Kidney (tissue), 14 donors: ENCODE data around the gene TFB1M. TPM values are rescaled to one million over a fixed set of nuclear protein-coding genes. Genes with fewer than 3 reads are reported as not detected.

ENCODE experiments used
- DNase-seq, 5 donors: peaks; one replicate each; pipeline ENCODE4 v3.0.0-alpha.2; 2013 to 2020
- FAIRE-seq: peaks from 2 replicates; lab custom pipeline; 2012; peaks lifted over from hg19 to GRCh38; lab: Jason Lieb, UNC
- H3K27ac ChIP-seq, 2 donors: one replicate each; pipeline ENCODE4 v1.7.0; 2013; ENCODE audit warnings: low read depth in 2 of 2, low read length in 2 of 2, inconsistent platforms in 1 of 2
- H3K27me3 ChIP-seq: one replicate; pipeline ENCODE4 v1.7.1; 2013; ENCODE audit warnings: low read length, inconsistent platforms; ENCODE audit not compliant: control insufficient read depth, insufficient read depth
- H3K36me3 ChIP-seq, 3 donors: one replicate each; pipeline versions ENCODE4 v1.7.0 to v1.7.1; 2013; ENCODE audit warnings: low read length in 3 of 3, control low read depth in 1 of 3, inconsistent platforms in 1 of 3; ENCODE audit not compliant: insufficient read depth in 3 of 3, control insufficient read depth in 2 of 3
- H3K4me1 ChIP-seq, 3 donors: one replicate each; pipeline versions ENCODE4 v1.7.0 to v1.7.1; 2013; ENCODE audit warnings: low read length in 3 of 3, inconsistent platforms in 1 of 3, low read depth in 1 of 3; ENCODE audit not compliant: control insufficient read depth in 2 of 3, insufficient read depth in 2 of 3
- H3K4me3 ChIP-seq, 3 donors: one replicate each; pipeline versions ENCODE4 v1.7.0 to v1.8.1; 2013; ENCODE audit warnings: low read length in 3 of 3, control low read depth in 1 of 3, inconsistent platforms in 1 of 3
- H3K9ac ChIP-seq, 3 donors: one replicate each; pipeline versions ENCODE4 v1.7.0 to v1.7.1; 2013; ENCODE audit warnings: low read length in 3 of 3, control low read depth in 1 of 3, inconsistent platforms in 1 of 3
- H3K9me3 ChIP-seq, 3 donors: one replicate each; pipeline versions ENCODE4 v1.7.0 to v1.7.1; 2013; ENCODE audit warnings: low read length in 3 of 3, control low read depth in 1 of 3, inconsistent platforms in 1 of 3; ENCODE audit not compliant: control insufficient read depth in 2 of 3, insufficient read depth in 1 of 3
- CTCF ChIP-seq: IDR thresholded peaks from 3 replicates; pipeline ENCODE4 v1.5.1; 2012; ENCODE audit warnings: mild to moderate bottlenecking, moderate library complexity, borderline replicate concordance; ENCODE audit not compliant: insufficient read depth; ENCODE audit errors: extremely low read depth
- intact Hi-C: fragments of 100-400 bp; cut with DNase I; formaldehyde crosslinking; loops from one replicate; pipeline ENCODE4 v1.11.1; 2022
- polyA plus RNA-seq: library from polyadenylated mRNA; stranded (reverse); fragments of 350-450 nt; fragmentation: Illumina TruSeq; extraction: RNeasy Lipid Tissue Mini Kit (QIAGEN cat#74804); gene quantifications from one replicate; pipeline ENCODE4 v1.2.3, GENCODE V29; 2014; ENCODE audit warnings: low read depth, low replicate concordance; ENCODE audit not compliant: insufficient read depth
- total RNA-seq: library from RNA; stranded (reverse); fragmentation: NEBNext Ultra II Directional; extraction: Animal tissue kit (Norgen Biotek cat#: 25700); gene quantifications from one replicate; pipeline ENCODE4 v1.2.1, GENCODE V29; 2021
- donor health status: control.
- donor health status: control.
- donor health status: control.
- donor health status: control.
- donor health status: control.
- donor health status: DM: yes; HTN: yes; CAD: no.
- donor health status: Normal renal cell carcinoma (clear cell type).

Gene TFB1M
- total and polyA plus RNA-seq, 2 donors from 2014 or later: 16.3 to 28.1 TPM

DNA sequence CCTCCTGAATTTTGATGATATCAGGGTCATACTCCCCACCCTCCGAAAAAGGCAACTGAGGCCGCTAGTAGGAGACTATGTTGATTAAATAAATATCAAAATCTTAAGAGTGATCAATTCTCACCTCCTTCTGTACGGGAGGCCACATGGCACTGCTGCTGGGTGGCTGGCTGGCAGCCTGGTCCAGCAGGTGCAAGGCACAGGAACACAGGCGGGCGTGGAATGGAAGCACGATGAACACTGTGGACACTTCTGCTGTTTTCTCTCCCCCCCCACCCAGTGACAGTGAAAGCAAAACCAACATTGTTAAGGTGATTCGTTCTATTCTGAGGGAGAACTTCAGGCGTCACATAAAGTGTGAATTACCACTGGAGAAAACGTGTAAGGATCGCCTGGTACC is 60.1 kb downstream of the TFB1M start:
- no peak overlapping the region for H3K27ac ChIP-seq
- H3K27me3 ChIP-seq: no peaks in the 10 kb centered on the region
- H3K9ac ChIP-seq: no peak overlapping the region
- no peak for TF ChIP-seq CTCF
- no peaks in the 10 kb centered on the region for H3K9me3 ChIP-seq
- H3K4me3 ChIP-seq: no peak overlapping the region
- intact Hi-C loops: no loop called here
- DNase-seq (no peak), FAIRE-seq (no peak)
- H3K36me3 ChIP-seq: peaks cover 3 to 12% (median 4%) of the 10 kb centered on the region in 3 donors
- no peaks in the 10 kb centered on the region for H3K4me1 ChIP-seq

DNA sequence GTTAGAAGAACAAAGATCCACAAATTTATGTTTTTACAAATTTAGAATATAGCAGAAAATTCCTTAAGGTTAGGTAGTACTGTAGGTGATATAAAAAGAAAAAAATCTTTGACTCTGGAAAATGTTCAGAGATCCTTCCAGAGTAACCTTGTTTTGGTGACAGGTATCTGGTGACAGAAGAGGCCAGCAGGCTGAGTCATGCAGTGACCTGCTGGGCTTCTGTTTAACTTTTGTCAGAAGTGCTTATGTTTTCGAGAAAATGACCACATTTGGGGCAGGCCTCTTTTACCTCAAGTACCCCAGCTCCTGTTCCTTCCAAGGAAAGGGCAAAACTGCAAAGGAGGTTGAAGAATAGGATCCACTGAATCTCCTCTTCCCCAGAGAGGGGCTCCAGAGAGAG is 60.9 kb downstream of the TFB1M start:
- Histone ChIP-seq H3K9ac (no peak overlapping the region), H3K4me1 (no peaks in the 10 kb centered on the region), H3K36me3 (peaks cover 3 to 9% (median 4%) of the 10 kb centered on the region in 3 donors), H3K27ac (no peak overlapping the region), H3K9me3 (no peaks in the 10 kb centered on the region), H3K27me3 (no peaks in the 10 kb centered on the region), H3K4me3 (no peak overlapping the region)
- no peak for TF ChIP-seq CTCF
- DNase-seq (no peak), FAIRE-seq (no peak)
- intact Hi-C loops: no loop called here

GRCh38 chr6:155252581-155252980 is 61.7 kb downstream of the TFB1M start:
- Histone ChIP-seq H3K27ac (no peak overlapping the region), H3K9me3 (no peaks in the 10 kb centered on the region), H3K36me3 (peaks cover 3 to 9% (median 4%) of the 10 kb centered on the region in 3 donors), H3K9ac (no peak overlapping the region), H3K4me1 (no peaks in the 10 kb centered on the region), H3K27me3 (no peaks in the 10 kb centered on the region), H3K4me3 (no peak overlapping the region)
- intact Hi-C loops: no loop called here
- no peak for TF ChIP-seq CTCF
- no peak for DNase-seq
- no peak for FAIRE-seq

GRCh38 chr6:155250701-155251381 is 63.4 kb downstream of the TFB1M start:
- FAIRE-seq (no peak), DNase-seq (no peak)
- H3K27me3 ChIP-seq: no peaks in the 10 kb centered on the region
- H3K9ac ChIP-seq: no peak overlapping the region
- H3K27ac ChIP-seq: no peak overlapping the region
- no peaks in the 10 kb centered on the region for H3K9me3 ChIP-seq
- H3K4me3 ChIP-seq: no peak overlapping the region
- intact Hi-C loops: no loop called here
- H3K36me3 ChIP-seq: peaks cover 0 to 5% (median 3%) of the 10 kb centered on the region in 3 donors
- no peak for TF ChIP-seq CTCF
- no peaks in the 10 kb centered on the region for H3K4me1 ChIP-seq
